CD4-positive, alpha-beta memory T cell (primary cell): ENCODE measurements around the gene RUSC1. TPM values are rescaled to one million over a fixed set of nuclear protein-coding genes. Genes with fewer than 3 reads are reported as not detected.

ENCODE experiments used
- microRNA-seq: library from miRNA; unstranded; fragments of <30 nt; microRNA quantifications from one replicate; pipeline ENCODE4 v1.2.0, GENCODE V29; 2021; ENCODE audit warnings: borderline replicate concordance, borderline number of aligned reads, borderline microRNAs expressed, mixed read lengths
- polyA plus RNA-seq, 2 donors: library from polyadenylated mRNA; unstranded; fragments of 300-500 nt; fragmentation: Illumina TruSeq; gene quantifications; one replicate each; pipeline ENCODE4 v1.2.3, GENCODE V29; 2021
- total RNA-seq, 2 experiments: library from RNA; stranded (reverse); gene quantifications; one replicate each; pipeline ENCODE4 v1.2.3, GENCODE V29; 2021

Gene RUSC1
- total and polyA plus RNA-seq, 4 experiments from 2014 or later: 6.8 to 20.1 (median 15.9) TPM

Small RNA genes within 50 kb of the gene (microRNA-seq; reads per million reads assigned to microRNA genes)
- not detected for gene MIR555

Other genes with a start within 250 kb of the RUSC1 start
- 1 to 10 TPM; 2.0 to 4.3 TPM for gene EFNA3, start 242.1 kb upstream of the RUSC1 start, total RNA-seq
- 1 to 10 TPM in 1 of 2 donors, under 1 TPM in 1; 0.34 to 1.5 TPM for gene EFNA3, start 242.1 kb upstream of the RUSC1 start, polyA plus RNA-seq
- gene EFNA1, start 193.0 kb upstream of the RUSC1 start, total RNA-seq: 1 to 10 TPM; 1.2 to 1.9 TPM
- gene EFNA1, start 193.0 kb upstream of the RUSC1 start, polyA plus RNA-seq: 1 to 10 TPM in 1 of 2 donors, under 1 TPM in 1; 0.84 to 2.0 TPM
- 10 to 100 TPM; 20.1 to 22.8 TPM for gene SLC50A1, start 185.0 kb upstream of the RUSC1 start, total RNA-seq
- gene SLC50A1, start 185.0 kb upstream of the RUSC1 start, polyA plus RNA-seq: 10 to 100 TPM; 50.3 to 91.7 TPM
- gene DPM3, start 180.4 kb upstream of the RUSC1 start, total RNA-seq: 10 to 100 TPM; 51.6 to 53.6 TPM
- 100 to 1,000 TPM; 101 to 119 TPM for gene DPM3, start 180.4 kb upstream of the RUSC1 start, polyA plus RNA-seq
- gene KRTCAP2, start 147.6 kb upstream of the RUSC1 start, total RNA-seq: 100 to 1,000 TPM; 173 to 180 TPM
- 100 to 1,000 TPM; 469 to 488 TPM for gene KRTCAP2, start 147.6 kb upstream of the RUSC1 start, polyA plus RNA-seq
- 1 to 10 TPM; 8.4 to 8.5 TPM for gene TRIM46, start 147.0 kb upstream of the RUSC1 start, total RNA-seq
- 1 to 10 TPM; 1.6 to 3.6 TPM for gene TRIM46, start 147.0 kb upstream of the RUSC1 start, polyA plus RNA-seq
- gene THBS3, start 113.0 kb upstream of the RUSC1 start, total RNA-seq: 10 to 100 TPM; 30.9 to 33.5 TPM
- 1 to 10 TPM; 6.1 to 6.7 TPM for gene THBS3, start 113.0 kb upstream of the RUSC1 start, polyA plus RNA-seq
- 10 to 100 TPM; 17.7 to 18.2 TPM for gene MTX1, start 112.2 kb upstream of the RUSC1 start, total RNA-seq
- 10 to 100 TPM; 42.5 to 65.5 TPM for gene MTX1, start 112.2 kb upstream of the RUSC1 start, polyA plus RNA-seq
- gene ENTREP3, start 65.4 kb upstream of the RUSC1 start, total RNA-seq: 10 to 100 TPM; 10.5 to 12.2 TPM
- gene ENTREP3, start 65.4 kb upstream of the RUSC1 start, polyA plus RNA-seq: 1 to 10 TPM in 1 of 2 donors, under 1 TPM in 1; 0.50 to 1.8 TPM
- 100 to 1,000 TPM in 1 of 2 experiments, 10 to 100 TPM in 1; 94.4 to 101 TPM for gene SCAMP3, start 58.5 kb upstream of the RUSC1 start, total RNA-seq
- 100 to 1,000 TPM; 132 to 160 TPM for gene SCAMP3, start 58.5 kb upstream of the RUSC1 start, polyA plus RNA-seq
- 100 to 1,000 TPM; 123 to 126 TPM for gene CLK2, start 47.4 kb upstream of the RUSC1 start, total RNA-seq
- 10 to 100 TPM; 11.4 to 21.5 TPM for gene CLK2, start 47.4 kb upstream of the RUSC1 start, polyA plus RNA-seq
- 1 to 10 TPM; 4.9 to 5.3 TPM for gene HCN3, start 43.4 kb upstream of the RUSC1 start, total RNA-seq
- gene HCN3, start 43.4 kb upstream of the RUSC1 start, polyA plus RNA-seq: under 1 TPM; 0.10 to 0.41 TPM
- gene PKLR, start 19.5 kb upstream of the RUSC1 start, total RNA-seq: not detected
- gene PKLR, start 19.5 kb upstream of the RUSC1 start, polyA plus RNA-seq: not detected
- 10 to 100 TPM; 82.8 to 91.3 TPM for gene FDPS, start 12.0 kb upstream of the RUSC1 start, total RNA-seq
- gene FDPS, start 12.0 kb upstream of the RUSC1 start, polyA plus RNA-seq: 100 to 1,000 TPM; 100 to 157 TPM
- 100 to 1,000 TPM; 105 to 107 TPM for gene ASH1L, start 241.9 kb downstream of the RUSC1 start, total RNA-seq
- 10 to 100 TPM in 1 of 2 donors, 1 to 10 TPM in 1; 7.6 to 35.6 TPM for gene ASH1L, start 241.9 kb downstream of the RUSC1 start, polyA plus RNA-seq